ENCODE results near the gene CCL23.

Gene CCL23

DNA sequence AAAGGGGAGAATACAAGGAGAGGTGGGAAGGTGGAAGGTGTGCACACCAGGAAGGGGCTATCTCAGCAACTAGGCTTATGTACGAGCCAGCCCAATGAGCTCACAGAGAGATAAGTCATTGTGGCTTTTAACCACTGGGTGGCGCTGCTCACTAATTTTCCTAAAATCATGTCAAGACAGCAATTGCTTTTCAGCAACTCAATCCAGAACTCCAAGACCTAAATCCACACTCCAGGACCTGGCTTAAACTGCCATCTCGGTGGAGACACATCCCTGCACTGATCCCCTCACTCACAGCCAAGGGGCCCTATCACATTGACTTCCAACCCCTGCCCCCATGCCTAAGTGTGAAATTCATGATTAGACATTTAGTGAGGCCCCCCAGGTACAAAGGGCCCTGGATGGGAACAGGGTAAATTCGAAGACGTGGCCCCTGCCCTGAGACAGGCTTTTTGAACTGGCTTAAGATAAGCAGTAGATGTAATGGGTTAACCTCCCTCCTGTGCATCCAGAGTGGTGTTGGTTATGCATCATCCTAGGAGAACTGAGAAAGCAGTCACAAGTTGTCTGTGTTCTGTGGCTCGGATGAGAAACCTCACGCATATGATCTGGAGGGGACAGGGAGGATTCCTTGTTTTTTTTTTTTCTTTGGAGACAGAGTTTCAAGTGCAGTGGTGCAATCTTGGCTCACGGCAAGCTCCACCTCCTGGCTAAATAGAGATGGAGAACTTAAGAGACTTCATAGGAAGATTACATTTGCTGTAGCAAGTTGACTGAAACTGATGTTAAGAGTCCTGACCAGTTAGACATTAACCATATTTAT is 48.0 kb downstream of the CCL23 start:
- Histone ChIP-seq H3K4me1 (no peaks in the 10 kb centered on the region), H3K4me3 (ENCODE audit: low read depth, low read length) (no peak overlapping the region), H3K9me3 (no peaks in the 10 kb centered on the region), H3K36me3 (no peaks in the 10 kb centered on the region), H3K27me3 (peaks cover 24% of the 10 kb centered on the region)
- TF ChIP-seq, protein P1, sequence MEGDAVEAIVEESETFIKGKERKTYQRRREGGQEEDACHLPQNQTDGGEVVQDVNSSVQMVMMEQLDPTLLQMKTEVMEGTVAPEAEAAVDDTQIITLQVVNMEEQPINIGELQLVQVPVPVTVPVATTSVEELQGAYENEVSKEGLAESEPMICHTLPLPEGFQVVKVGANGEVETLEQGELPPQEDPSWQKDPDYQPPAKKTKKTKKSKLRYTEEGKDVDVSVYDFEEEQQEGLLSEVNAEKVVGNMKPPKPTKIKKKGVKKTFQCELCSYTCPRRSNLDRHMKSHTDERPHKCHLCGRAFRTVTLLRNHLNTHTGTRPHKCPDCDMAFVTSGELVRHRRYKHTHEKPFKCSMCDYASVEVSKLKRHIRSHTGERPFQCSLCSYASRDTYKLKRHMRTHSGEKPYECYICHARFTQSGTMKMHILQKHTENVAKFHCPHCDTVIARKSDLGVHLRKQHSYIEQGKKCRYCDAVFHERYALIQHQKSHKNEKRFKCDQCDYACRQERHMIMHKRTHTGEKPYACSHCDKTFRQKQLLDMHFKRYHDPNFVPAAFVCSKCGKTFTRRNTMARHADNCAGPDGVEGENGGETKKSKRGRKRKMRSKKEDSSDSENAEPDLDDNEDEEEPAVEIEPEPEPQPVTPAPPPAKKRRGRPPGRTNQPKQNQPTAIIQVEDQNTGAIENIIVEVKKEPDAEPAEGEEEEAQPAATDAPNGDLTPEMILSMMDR (IDR thresholded peaks at IDR 0.05; ENCODE audit: low read depth, low read length): peak; percentile 86
- DNase-seq: peak; percentile 74

GRCh38 chr17:35968520-35969054 is 49.2 kb downstream of the CCL23 start:
- H3K36me3 ChIP-seq: no peaks in the 10 kb centered on the region
- TF ChIP-seq, protein P1 (IDR thresholded peaks at IDR 0.05; ENCODE audit: low read depth, low read length): no peak

GRCh38 chr17:35965272-35965671 is 52.5 kb downstream of the CCL23 start:
- Histone ChIP-seq H3K36me3 (no peaks in the 10 kb centered on the region), H3K9me3 (no peaks in the 10 kb centered on the region), H3K27me3 (peaks cover 59% of the 10 kb centered on the region), H3K4me1 (no peaks in the 10 kb centered on the region), H3K4me3 (ENCODE audit: low read depth, low read length) (no peak overlapping the region)
- DNase-seq: no peak
- TF ChIP-seq, protein P1 (IDR thresholded peaks at IDR 0.05; ENCODE audit: low read depth, low read length): no peak

More at GRCh38 chr17:35968520-35969054, 49.2 kb downstream of the CCL23 start:
- no peak for DNase-seq
- H3K9me3 ChIP-seq: no peaks in the 10 kb centered on the region
- no peak overlapping the region for H3K4me3 ChIP-seq (ENCODE audit: low read depth, low read length)
- no peaks in the 10 kb centered on the region for H3K4me1 ChIP-seq
- peaks cover 34% of the 10 kb centered on the region for H3K27me3 ChIP-seq

DNA sequence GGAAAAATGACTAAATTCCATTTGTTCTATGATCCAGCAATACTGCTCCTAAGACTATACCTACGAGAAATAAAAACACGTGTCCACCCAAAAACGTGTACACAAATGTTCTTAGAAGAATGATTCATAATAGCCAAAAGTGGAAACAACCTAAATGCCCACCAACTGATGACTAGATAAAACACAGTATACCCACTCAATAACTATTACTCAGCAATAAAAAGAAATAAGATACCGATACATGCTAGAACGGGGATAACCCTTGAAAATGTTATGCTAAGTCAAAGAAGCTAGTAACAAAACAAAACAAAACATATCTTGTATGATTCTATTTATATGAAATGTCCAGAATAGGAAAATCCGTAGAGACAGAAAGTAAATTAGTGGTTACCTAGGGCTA is 54.1 kb downstream of the CCL23 start:
- Histone ChIP-seq H3K4me3 (ENCODE audit: low read depth, low read length) (no peak overlapping the region), H3K27me3 (peaks cover 69% of the 10 kb centered on the region), H3K4me1 (no peaks in the 10 kb centered on the region), H3K36me3 (no peaks in the 10 kb centered on the region), H3K9me3 (no peaks in the 10 kb centered on the region)
- DNase-seq: no peak
- TF ChIP-seq, protein P1 (IDR thresholded peaks at IDR 0.05; ENCODE audit: low read depth, low read length): no peak

Data from BE2C (cell line).